HG03571 (cell line): Measurements from ENCODE around the gene SLC9A3.

Source experiments
- ATAC-seq: cut with Tn5 transposase; IDR thresholded peaks from one replicate; pipeline ENCODE4 v1.9.1; 2021; ENCODE audit not compliant: unreplicated experiment

The SLC9A3 gene

DNA sequence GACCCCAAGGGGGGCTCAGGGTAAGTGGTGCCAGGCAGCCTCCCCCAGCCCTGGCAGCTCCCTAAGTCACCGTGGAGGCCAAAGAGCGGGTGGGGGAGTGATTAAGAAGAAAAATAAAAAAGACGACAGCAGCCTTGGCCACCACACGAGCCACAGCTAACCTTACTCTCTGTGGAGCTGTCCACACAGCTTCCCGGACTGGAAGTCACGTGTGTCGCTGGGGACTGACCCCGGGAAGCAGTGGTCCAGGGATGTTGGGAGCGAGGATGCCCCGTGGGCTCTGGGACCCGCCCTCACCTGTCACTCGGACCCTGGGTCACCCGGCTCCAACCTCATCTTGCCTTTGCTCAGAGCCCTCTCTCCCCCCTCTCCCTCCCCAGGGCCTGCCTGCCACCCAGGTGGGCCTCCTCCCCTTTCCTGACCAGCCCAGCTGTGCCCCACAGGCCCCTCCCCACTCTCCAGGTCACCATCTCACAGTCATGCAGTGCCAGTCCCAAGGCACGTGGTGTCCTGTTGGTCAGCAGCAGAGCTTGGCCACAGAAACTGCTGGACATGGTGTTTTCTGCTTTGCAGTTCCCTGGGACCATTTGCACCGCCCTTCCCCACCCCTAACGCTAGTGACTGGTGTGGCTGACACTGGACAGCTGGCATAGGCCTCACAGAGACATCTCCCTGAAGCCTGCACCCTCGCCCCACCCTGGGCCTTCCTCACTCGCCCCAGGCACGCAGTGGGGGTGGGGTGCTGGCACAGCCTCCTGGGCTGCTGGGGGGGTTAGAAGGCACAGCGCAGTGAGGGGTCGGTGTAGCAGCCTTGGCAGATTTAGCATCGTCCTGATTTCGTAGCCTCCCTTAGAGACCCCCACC, 91.1 kb downstream of the SLC9A3 start:
- no peak for ATAC-seq

GRCh38 chr5:432201-432927, 91.9 kb downstream of the SLC9A3 start:
- no peak for ATAC-seq

- ATAC-seq: no peak
These were observed 92.6 kb downstream of the SLC9A3 start for GRCh38 chr5:431711-432050.

DNA sequence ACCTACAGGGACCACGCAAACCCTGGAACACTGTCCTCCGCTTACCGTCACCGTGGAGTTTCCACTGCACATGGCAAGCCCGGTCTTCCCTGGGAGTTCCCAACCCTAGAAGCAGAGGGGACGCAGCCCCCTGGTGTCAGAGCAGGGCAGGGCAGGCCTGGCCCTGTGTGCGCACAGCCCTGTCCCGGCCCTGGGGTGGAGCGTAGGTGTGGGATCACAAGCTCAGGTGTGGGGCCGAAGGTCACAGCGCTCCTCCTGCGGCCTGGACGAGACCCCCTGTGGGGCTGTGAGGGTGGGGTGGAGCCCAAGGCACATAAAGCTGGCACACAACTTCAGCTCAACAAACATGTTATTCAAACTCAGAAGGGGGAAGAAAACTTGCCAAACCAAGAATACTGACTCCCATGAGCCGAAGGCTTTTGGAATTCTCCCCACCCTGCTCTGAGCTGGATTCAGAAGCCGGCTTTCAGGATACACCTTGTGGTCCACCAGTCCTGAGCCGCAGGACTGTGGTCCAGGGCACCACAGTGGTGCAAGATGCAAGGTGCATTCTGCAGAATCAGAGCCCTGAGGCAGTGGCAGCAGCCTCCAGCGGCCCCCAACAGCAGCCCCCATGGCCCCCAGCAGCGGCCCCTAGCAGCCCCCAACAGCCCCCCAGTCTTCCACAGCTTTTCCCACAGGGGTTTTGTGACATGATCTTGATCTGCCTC, 93.1 kb downstream of the SLC9A3 start:
- peak; percentile 68 for ATAC-seq

- ATAC-seq: no peak
These were observed 93.9 kb downstream of the SLC9A3 start for GRCh38 chr5:430214-430925.

DNA sequence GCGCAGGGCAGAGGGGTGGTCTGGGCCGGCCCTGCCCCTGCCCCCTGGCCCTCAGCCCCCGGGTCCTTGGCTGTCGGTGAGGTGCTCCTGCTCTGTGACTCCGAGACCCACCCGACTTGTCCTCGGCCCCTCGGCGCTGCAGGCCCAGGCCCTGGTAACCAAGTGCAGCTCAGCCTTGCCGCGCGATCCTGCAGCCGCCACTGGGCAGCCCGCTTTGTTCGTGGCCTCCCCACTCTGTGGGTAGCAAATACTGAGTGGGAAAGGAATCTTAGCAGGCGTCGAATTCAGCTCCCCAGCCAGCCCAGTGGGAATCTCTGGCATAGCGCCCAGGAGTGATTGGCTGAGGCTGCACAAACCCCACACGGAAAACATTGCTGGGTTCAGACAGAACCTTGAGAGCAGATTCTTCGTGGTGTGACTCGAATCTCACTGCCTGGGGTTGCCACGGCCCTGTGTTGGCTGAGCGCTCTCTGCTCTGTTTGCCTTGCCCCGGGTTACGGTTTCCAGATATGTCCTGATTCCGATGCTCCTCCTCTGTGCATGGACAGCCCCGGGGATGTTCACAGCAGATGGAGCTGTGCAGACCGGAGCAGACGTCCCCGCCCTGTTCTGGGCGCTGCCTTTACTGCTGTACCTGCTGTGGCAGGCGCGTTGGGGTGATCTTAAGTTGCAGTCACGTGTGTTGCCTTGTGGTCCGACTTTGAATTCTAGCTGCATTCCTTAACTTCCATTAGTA, 94.6 kb downstream of the SLC9A3 start:
- ATAC-seq: no peak

DNA sequence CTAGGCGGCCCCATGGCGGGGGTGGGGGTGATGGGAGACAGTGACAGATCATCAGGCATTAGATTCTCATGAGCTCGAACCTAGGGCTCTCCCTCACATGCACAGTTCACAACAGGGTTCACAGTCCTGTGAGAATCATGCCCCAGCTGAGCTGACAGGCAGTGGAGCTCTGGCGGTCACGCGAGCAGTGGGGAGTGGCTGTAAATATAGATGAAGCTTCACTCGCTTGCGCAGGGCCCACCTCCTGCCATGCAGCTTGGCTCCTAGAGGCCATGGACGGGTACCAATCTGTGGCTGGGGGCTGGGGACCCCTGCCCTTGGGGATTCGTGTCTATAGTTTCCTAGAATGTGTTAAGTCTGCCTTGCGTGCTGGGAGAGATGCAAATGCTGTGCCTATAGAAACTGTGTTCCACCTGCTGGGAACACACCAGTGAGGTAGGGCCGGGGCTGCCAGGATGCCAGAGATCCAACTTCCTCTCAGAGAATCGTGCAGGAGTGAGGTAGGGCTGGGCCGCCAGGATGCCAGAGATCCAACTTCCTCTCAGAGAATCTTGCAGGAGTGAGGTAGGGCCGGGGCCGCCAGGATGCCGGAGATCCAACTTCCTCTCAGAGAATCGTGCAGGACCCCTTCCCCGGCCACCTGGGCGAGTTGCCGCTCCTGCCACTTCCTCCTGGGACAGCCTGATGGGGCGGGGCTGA, 95.3 kb downstream of the SLC9A3 start:
- ATAC-seq: no peak

GRCh38 chr5:428219-428618, 96.0 kb downstream of the SLC9A3 start:
- no peak for ATAC-seq

DNA sequence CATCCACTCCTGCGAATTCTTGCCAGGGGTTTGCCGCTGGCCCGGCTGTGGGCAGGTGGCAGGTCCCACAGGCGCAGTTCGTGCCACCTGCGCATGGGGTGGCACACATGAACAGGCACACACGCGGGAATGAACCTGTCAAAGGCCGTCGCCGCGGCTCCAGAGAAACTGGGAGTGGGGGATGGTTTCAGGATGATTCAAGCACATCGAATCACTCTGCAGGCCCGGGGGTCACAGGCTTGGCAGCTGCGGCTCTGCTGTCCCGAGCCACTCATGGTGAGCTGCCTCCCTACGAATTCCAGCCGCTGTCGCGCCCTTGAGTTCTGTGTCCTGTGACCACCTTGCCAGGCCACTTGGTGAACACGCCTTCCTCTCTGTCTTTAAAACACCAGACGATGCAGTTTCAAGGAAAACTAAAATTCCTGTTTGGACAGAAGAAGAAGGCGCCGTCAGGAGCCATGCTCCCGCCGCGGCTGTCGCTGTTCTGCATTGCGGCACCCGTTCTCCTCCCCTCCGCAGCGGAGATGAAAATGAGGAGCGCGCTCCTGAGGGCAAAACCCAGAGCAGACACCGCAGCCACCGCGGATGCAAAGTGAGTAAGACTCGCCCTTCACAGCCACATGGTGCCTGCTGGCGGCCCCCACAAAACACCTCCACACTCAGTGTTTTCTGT, 96.7 kb downstream of the SLC9A3 start:
- no peak for ATAC-seq

- no peak for ATAC-seq
These were observed 97.8 kb downstream of the SLC9A3 start for GRCh38 chr5:426392-426976.

GRCh38 chr5:425714-426113, 98.5 kb downstream of the SLC9A3 start:
- no peak for ATAC-seq

DNA sequence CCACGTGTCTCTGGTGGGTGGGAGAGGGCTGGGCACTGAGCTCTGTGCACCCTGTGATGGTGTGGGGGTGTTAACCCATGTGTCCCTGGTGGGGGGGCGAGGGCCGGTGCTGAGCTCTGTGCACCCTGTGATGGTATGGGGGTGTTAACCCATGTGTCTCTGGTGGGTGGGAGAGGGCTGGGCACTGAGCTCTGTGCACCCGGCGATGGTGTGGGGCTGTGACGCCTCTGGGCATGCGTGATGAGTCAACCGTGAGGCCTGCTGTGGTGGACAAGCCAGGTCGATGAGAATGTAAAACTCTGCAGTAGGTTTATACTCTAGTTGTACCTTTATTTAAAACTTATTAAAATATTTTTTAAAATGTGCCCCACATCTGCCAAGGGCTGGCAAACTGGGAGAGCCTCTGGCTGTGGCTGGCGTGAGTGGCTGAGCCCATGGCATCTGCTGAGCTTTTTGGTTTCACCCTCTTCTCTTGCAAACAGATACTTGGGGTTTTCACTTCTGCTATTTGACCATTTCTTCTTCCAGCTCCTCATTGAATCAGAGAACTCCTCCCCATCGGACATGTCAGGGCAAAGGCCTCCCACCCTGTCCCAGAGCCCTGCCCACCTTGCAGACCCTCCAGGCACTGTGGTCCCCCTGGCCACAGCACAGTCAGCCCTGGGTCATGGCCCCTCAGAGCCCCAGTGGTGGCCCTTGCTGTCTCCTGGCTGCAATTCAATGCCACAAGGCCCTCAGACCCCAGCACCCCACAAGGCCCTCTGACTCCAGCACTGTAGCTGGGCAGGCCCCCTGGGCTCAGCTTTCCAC, 99.7 kb downstream of the SLC9A3 start:
- peak; percentile 88 for ATAC-seq

GRCh38 chr5:423626-424261, 100.5 kb downstream of the SLC9A3 start:
- ATAC-seq: peak; percentile 4

- no peak for ATAC-seq
These were observed 101.0 kb downstream of the SLC9A3 start for GRCh38 chr5:423233-423565.

GRCh38 chr5:422323-423232, 101.7 kb downstream of the SLC9A3 start:
- no peak for ATAC-seq

- no peak for ATAC-seq
These were observed 102.3 kb downstream of the SLC9A3 start for GRCh38 chr5:421901-422300.
